Fibroblast of lung (primary cell): ENCODE data around the gene EPO. TPM values are rescaled to one million over a fixed set of nuclear protein-coding genes. Genes with fewer than 3 reads are reported as not detected.

Source experiments
- DNase-seq, 2 donors: peaks; one replicate each; pipeline versions ENCODE4 v3.0.0 to v3.0.0-alpha.2; 2010; ENCODE audit warnings: low read depth in 2 of 2
- H2AFZ ChIP-seq: 2 replicates; pipeline ENCODE4 v1.5.1; 2012; ENCODE audit warnings: low read length, control low read depth, inconsistent platforms
- H3K27ac ChIP-seq: 2 replicates; pipeline ENCODE4 v1.5.1; 2011; ENCODE audit warnings: low read length, control low read depth; ENCODE audit not compliant: insufficient read depth
- H3K27me3 ChIP-seq: 2 replicates; pipeline ENCODE4 v1.5.1; 2011; ENCODE audit warnings: mild to moderate bottlenecking, low read length; ENCODE audit not compliant: control insufficient read depth, insufficient read depth
- H3K36me3 ChIP-seq: 2 replicates; pipeline ENCODE4 v1.5.1; 2011; ENCODE audit warnings: low read length; ENCODE audit not compliant: control insufficient read depth, insufficient read depth
- H3K4me1 ChIP-seq: 2 replicates; pipeline ENCODE4 v1.5.1; 2011; ENCODE audit warnings: low read length; ENCODE audit not compliant: control insufficient read depth, insufficient read depth; ENCODE audit errors: extremely low read depth
- H3K4me2 ChIP-seq: 2 replicates; pipeline ENCODE4 v1.5.1; 2011; ENCODE audit warnings: low read length, control low read depth; ENCODE audit not compliant: insufficient read depth; ENCODE audit errors: extremely low read depth
- H3K4me3 ChIP-seq, 4 experiments: fragments of 200-600 bp in 1 of 4; sonication (generic) in 1 of 4; replicated peaks in 1 of 4; 2 replicates each; pipeline ENCODE4 v1.5.1; 2011 to 2016; ENCODE audit warnings: low read length in 4 of 4, low read depth in 3 of 4, mild to moderate bottlenecking in 3 of 4, control low read depth in 2 of 4, inconsistent platforms in 1 of 4, mixed read lengths in 1 of 4; ENCODE audit not compliant: insufficient read depth in 1 of 4; ENCODE audit errors: control extremely low read depth in 1 of 4
- H3K79me2 ChIP-seq: 2 replicates; pipeline ENCODE4 v1.5.1; 2012; ENCODE audit warnings: mild to moderate bottlenecking, low read length, inconsistent platforms; ENCODE audit not compliant: control insufficient read depth, insufficient read depth
- H3K9ac ChIP-seq: 2 replicates; pipeline ENCODE4 v1.5.1; 2011; ENCODE audit warnings: mild to moderate bottlenecking, low read length, control low read depth; ENCODE audit not compliant: insufficient read depth
- H3K9me3 ChIP-seq: 2 replicates; pipeline ENCODE4 v1.5.1; 2012; ENCODE audit warnings: low read depth, low read length; ENCODE audit not compliant: control insufficient read depth, insufficient read depth
- H4K20me1 ChIP-seq: 2 replicates; pipeline ENCODE4 v1.5.1; 2011; ENCODE audit warnings: low read length; ENCODE audit not compliant: control insufficient read depth, insufficient read depth; ENCODE audit errors: extremely low read depth
- EZH2 ChIP-seq: IDR thresholded peaks from 2 replicates; pipeline ENCODE4 v1.5.1; 2012; ENCODE audit warnings: low read length, control low read depth, mild to moderate bottlenecking; ENCODE audit errors: missing control alignments
- polyA plus RNA-seq, 2 donors: library from polyadenylated mRNA; depleted of rRNA in 1 of 2; stranded (reverse) in 1 of 2; unstranded in 1 of 2; fragments of >200 nt; gene quantifications; 2 replicates each; pipeline ENCODE4 v1.2.1, GENCODE V29; 2011 to 2012; ENCODE audit warnings: missing spikeins in 1 of 2
- total RNA-seq: library from RNA; depleted of rRNA; stranded (reverse); fragments of >200 nt; gene quantifications from 2 replicates; pipeline ENCODE4 v1.2.1, GENCODE V29; 2014
- TF ChIP-seq, protein P1 (sequence below), 2 donors: IDR thresholded peaks in 1 of 2; conservative IDR thresholded peaks in 1 of 2; 1 replicate in 1 of 2; 2 replicates in 1 of 2; pipeline ENCODE4 v1.5.1; 2011 to 2012; ENCODE audit warnings: low read length in 2 of 2, control low read depth in 1 of 2, inconsistent platforms in 1 of 2, low read depth in 1 of 2, mild to moderate bottlenecking in 1 of 2

Gene EPO
- total and polyA plus RNA-seq, 2 donors (not counting 1 experiment from before 2014, with no cell fraction given), result not detected

DNA sequence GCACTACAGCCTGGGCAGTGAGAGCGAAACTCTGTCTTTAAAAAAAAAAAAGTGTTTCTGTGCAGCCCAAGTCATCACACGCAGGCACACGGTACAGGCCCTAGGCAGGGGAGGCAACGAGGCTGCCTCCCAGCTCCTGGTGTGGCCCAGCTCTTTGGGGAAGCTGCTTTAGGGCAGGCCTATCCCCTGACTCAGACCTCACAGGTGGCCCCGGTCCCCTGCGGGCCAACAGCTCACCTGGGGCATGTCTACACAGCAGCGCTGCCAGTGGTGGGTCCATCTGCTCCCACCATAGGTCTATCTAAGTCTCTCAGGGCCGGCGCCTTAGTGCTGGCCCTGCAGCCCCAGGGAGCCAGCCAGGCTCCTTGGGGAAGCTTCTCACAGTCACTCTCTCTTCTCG lies 44.6 kb downstream of the EPO start:
- H3K4me2 ChIP-seq, result no peak overlapping the region
- no peak for DNase-seq
- H3K27me3 ChIP-seq, result peaks cover 3% of the 10 kb centered on the region
- no peak overlapping the region for H2AFZ ChIP-seq
- H4K20me1 ChIP-seq, result no peaks in the 10 kb centered on the region
- no peak overlapping the region for H3K4me3 ChIP-seq
- no peak for TF ChIP-seq EZH2
- TF ChIP-seq, protein P1, sequence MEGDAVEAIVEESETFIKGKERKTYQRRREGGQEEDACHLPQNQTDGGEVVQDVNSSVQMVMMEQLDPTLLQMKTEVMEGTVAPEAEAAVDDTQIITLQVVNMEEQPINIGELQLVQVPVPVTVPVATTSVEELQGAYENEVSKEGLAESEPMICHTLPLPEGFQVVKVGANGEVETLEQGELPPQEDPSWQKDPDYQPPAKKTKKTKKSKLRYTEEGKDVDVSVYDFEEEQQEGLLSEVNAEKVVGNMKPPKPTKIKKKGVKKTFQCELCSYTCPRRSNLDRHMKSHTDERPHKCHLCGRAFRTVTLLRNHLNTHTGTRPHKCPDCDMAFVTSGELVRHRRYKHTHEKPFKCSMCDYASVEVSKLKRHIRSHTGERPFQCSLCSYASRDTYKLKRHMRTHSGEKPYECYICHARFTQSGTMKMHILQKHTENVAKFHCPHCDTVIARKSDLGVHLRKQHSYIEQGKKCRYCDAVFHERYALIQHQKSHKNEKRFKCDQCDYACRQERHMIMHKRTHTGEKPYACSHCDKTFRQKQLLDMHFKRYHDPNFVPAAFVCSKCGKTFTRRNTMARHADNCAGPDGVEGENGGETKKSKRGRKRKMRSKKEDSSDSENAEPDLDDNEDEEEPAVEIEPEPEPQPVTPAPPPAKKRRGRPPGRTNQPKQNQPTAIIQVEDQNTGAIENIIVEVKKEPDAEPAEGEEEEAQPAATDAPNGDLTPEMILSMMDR (conservative IDR thresholded peaks at IDR 0.05 in 1 of 2, IDR thresholded peaks at IDR 0.05 in 1 of 2; ENCODE audit: low read depth in 1 of 2, low read length in 2 of 2), result no peak
- H3K27ac ChIP-seq, result no peak overlapping the region
- H3K9ac ChIP-seq, result no peak overlapping the region
- H3K9me3 ChIP-seq, result no peaks in the 10 kb centered on the region
- H3K36me3 ChIP-seq, result no peaks in the 10 kb centered on the region
- H3K79me2 ChIP-seq, result no peaks in the 10 kb centered on the region
- no peaks in the 10 kb centered on the region for H3K4me1 ChIP-seq

- no peaks in the 10 kb centered on the region for H3K9me3 ChIP-seq
- no peaks in the 10 kb centered on the region for H3K36me3 ChIP-seq
- no peak for TF ChIP-seq EZH2
- TF ChIP-seq, protein P1 (conservative IDR thresholded peaks at IDR 0.05 in 1 of 2, IDR thresholded peaks at IDR 0.05 in 1 of 2; ENCODE audit: low read depth in 1 of 2, low read length in 2 of 2), result no peak
- H3K4me1 ChIP-seq, result no peaks in the 10 kb centered on the region
- peaks cover 3% of the 10 kb centered on the region for H3K27me3 ChIP-seq
- H4K20me1 ChIP-seq, result no peaks in the 10 kb centered on the region
- DNase-seq, result no peak
- no peak overlapping the region for H2AFZ ChIP-seq
- no peak overlapping the region for H3K4me2 ChIP-seq
- no peak overlapping the region for H3K9ac ChIP-seq
- H3K79me2 ChIP-seq, result no peaks in the 10 kb centered on the region
- no peak overlapping the region for H3K27ac ChIP-seq
- no peak overlapping the region for H3K4me3 ChIP-seq
Observed at GRCh38 chr7:100765250-100765649, 45.0 kb downstream of the EPO start.

GRCh38 chr7:100768784-100769183 lies 48.5 kb downstream of the EPO start:
- Histone ChIP-seq H3K4me2 (no peak overlapping the region), H3K4me1 (no peaks in the 10 kb centered on the region), H3K4me3 (no peak overlapping the region), H2AFZ (no peak overlapping the region), H3K27ac (no peak overlapping the region), H3K9ac (no peak overlapping the region), H3K36me3 (no peaks in the 10 kb centered on the region), H3K9me3 (no peaks in the 10 kb centered on the region), H3K27me3 (peaks cover 5% of the 10 kb centered on the region), H4K20me1 (no peaks in the 10 kb centered on the region), H3K79me2 (no peaks in the 10 kb centered on the region)
- no peak for DNase-seq
- TF ChIP-seq, protein P1 (conservative IDR thresholded peaks at IDR 0.05 in 1 of 2, IDR thresholded peaks at IDR 0.05 in 1 of 2; ENCODE audit: low read depth in 1 of 2, low read length in 2 of 2), result no peak
- no peak for TF ChIP-seq EZH2

Other genes with a start within 250 kb of the EPO start
- 15.2 and 21.1 TPM in 2 replicates for gene TSC22D4, start 241.3 kb upstream of the EPO start, total RNA-seq
- 13.2 and 15.3 TPM in 2 replicates for gene TSC22D4, start 241.3 kb upstream of the EPO start, polyA plus RNA-seq
- 0.26 and 0.33 TPM in 2 replicates for gene NYAP1, start 236.5 kb upstream of the EPO start, total RNA-seq
- 0.09 and 0.18 TPM in 2 replicates for gene NYAP1, start 236.5 kb upstream of the EPO start, polyA plus RNA-seq
- 2.6 and 3.1 TPM in 2 replicates for gene AGFG2, start 181.3 kb upstream of the EPO start, total RNA-seq
- gene AGFG2, start 181.3 kb upstream of the EPO start, polyA plus RNA-seq, result 2.4 and 3.2 TPM in 2 replicates
- not detected in 2 replicates for gene SAP25, start 146.6 kb upstream of the EPO start, total RNA-seq
- gene SAP25, start 146.6 kb upstream of the EPO start, polyA plus RNA-seq, result 0.22 TPM in 1 of 2 replicates, not detected in the other
- 5.6 and 7.3 TPM in 2 replicates for gene LRCH4, start 134.3 kb upstream of the EPO start, total RNA-seq
- 9.6 and 11.6 TPM in 2 replicates for gene LRCH4, start 134.3 kb upstream of the EPO start, polyA plus RNA-seq
- 0.33 and 0.51 TPM in 2 replicates for gene FBXO24, start 134.1 kb upstream of the EPO start, total RNA-seq
- 0.23 and 0.32 TPM in 2 replicates for gene FBXO24, start 134.1 kb upstream of the EPO start, polyA plus RNA-seq
- gene PCOLCE, start 118.1 kb upstream of the EPO start, total RNA-seq, result 116 and 128 TPM in 2 replicates
- 176 and 211 TPM in 2 replicates for gene PCOLCE, start 118.1 kb upstream of the EPO start, polyA plus RNA-seq
- 3.9 and 5.9 TPM in 2 replicates for gene MOSPD3, start 107.9 kb upstream of the EPO start, total RNA-seq
- 12.8 and 13.8 TPM in 2 replicates for gene MOSPD3, start 107.9 kb upstream of the EPO start, polyA plus RNA-seq
- gene TFR2, start 78.9 kb upstream of the EPO start, total RNA-seq, result under 0.01 TPM in 1 of 2 replicates, not detected in the other
- gene TFR2, start 78.9 kb upstream of the EPO start, polyA plus RNA-seq, result 0.08 and 0.16 TPM in 2 replicates
- gene ACTL6B, start 64.0 kb upstream of the EPO start, total RNA-seq, result not detected in 2 replicates
- not detected in 2 replicates for gene ACTL6B, start 64.0 kb upstream of the EPO start, polyA plus RNA-seq
- gene GNB2, start 46.7 kb upstream of the EPO start, total RNA-seq, result 64.5 and 85.2 TPM in 2 replicates
- 145 and 170 TPM in 2 replicates for gene GNB2, start 46.7 kb upstream of the EPO start, polyA plus RNA-seq
- 14.4 and 15.9 TPM in 2 replicates for gene GIGYF1, start 26.2 kb upstream of the EPO start, total RNA-seq
- 3.8 and 4.0 TPM in 2 replicates for gene GIGYF1, start 26.2 kb upstream of the EPO start, polyA plus RNA-seq
- 31.1 and 31.9 TPM in 2 replicates for gene POP7, start 14.3 kb upstream of the EPO start, total RNA-seq
- gene POP7, start 14.3 kb upstream of the EPO start, polyA plus RNA-seq, result 19.4 and 22.9 TPM in 2 replicates
- gene ZAN, start 13.1 kb downstream of the EPO start, total RNA-seq, result not detected in 2 replicates
- gene ZAN, start 13.1 kb downstream of the EPO start, polyA plus RNA-seq, result not detected in 2 replicates
- gene EPHB4, start 107.1 kb downstream of the EPO start, total RNA-seq, result 75.8 and 98.8 TPM in 2 replicates
- gene EPHB4, start 107.1 kb downstream of the EPO start, polyA plus RNA-seq, result 28.5 and 36.0 TPM in 2 replicates
- 13.4 and 18.5 TPM in 2 replicates for gene SLC12A9, start 132.2 kb downstream of the EPO start, total RNA-seq
- gene SLC12A9, start 132.2 kb downstream of the EPO start, polyA plus RNA-seq, result 6.6 and 7.1 TPM in 2 replicates
- 61.9 and 96.1 TPM in 2 replicates for gene TRIP6, start 146.9 kb downstream of the EPO start, total RNA-seq
- gene TRIP6, start 146.9 kb downstream of the EPO start, polyA plus RNA-seq, result 76.2 and 89.8 TPM in 2 replicates
- gene SRRT, start 154.6 kb downstream of the EPO start, total RNA-seq, result 29.3 and 32.0 TPM in 2 replicates
- 33.7 and 56.9 TPM in 2 replicates for gene SRRT, start 154.6 kb downstream of the EPO start, polyA plus RNA-seq
- 4.0 and 7.7 TPM in 2 replicates for gene UFSP1, start 169.2 kb downstream of the EPO start, total RNA-seq
- 0.53 and 1.1 TPM in 2 replicates for gene UFSP1, start 169.2 kb downstream of the EPO start, polyA plus RNA-seq
- under 0.01 and 0.26 TPM in 2 replicates for gene ACHE, start 175.4 kb downstream of the EPO start, total RNA-seq
- gene ACHE, start 175.4 kb downstream of the EPO start, polyA plus RNA-seq, result 0.07 and 0.11 TPM in 2 replicates
- not detected in 2 replicates for gene MUC3A, start 229.1 kb downstream of the EPO start, total RNA-seq
- 0.02 TPM in 1 of 2 replicates, not detected in the other for gene MUC3A, start 229.1 kb downstream of the EPO start, polyA plus RNA-seq
- gene MUC12, start 249.1 kb downstream of the EPO start, total RNA-seq, result 0.50 and 0.51 TPM in 2 replicates
- gene MUC12, start 249.1 kb downstream of the EPO start, polyA plus RNA-seq, result 0.95 and 1.6 TPM in 2 replicates